ENCODE measurements around the gene TRAF7. TPM values are rescaled to one million over a fixed set of nuclear protein-coding genes. Genes with fewer than 3 reads are reported as not detected.
A peak's percentile ranks its signal among the peaks of the same experiment; 100 is the strongest.

TRAF7 gene
- total and polyA plus RNA-seq, 9 donors: 13.3 to 68.0 (median 45.5) TPM

DNA sequence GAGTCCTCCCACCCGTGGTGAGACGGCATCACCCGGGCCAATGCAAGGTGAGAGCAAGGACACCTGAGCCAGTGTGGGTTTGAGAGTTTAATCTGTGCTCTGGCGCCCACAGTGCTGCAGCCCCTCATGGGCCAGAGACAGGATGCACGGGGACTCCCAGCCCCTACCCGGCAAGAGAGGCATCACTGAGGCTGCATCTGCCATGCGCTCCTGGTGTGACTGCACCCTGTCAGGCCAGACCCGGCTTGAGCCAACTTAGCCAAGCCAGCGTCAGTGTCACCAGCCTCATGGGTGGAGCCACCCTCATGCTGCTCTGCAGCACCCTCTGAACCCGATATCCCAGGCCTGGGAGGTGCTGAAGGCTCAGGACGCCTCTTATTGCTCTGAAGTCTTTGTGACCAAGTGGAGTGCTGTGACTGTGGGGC lies 56.4 kb downstream of the TRAF7 start:
- TF ChIP-seq, protein P1, sequence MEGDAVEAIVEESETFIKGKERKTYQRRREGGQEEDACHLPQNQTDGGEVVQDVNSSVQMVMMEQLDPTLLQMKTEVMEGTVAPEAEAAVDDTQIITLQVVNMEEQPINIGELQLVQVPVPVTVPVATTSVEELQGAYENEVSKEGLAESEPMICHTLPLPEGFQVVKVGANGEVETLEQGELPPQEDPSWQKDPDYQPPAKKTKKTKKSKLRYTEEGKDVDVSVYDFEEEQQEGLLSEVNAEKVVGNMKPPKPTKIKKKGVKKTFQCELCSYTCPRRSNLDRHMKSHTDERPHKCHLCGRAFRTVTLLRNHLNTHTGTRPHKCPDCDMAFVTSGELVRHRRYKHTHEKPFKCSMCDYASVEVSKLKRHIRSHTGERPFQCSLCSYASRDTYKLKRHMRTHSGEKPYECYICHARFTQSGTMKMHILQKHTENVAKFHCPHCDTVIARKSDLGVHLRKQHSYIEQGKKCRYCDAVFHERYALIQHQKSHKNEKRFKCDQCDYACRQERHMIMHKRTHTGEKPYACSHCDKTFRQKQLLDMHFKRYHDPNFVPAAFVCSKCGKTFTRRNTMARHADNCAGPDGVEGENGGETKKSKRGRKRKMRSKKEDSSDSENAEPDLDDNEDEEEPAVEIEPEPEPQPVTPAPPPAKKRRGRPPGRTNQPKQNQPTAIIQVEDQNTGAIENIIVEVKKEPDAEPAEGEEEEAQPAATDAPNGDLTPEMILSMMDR (IDR thresholded peaks at IDR 0.05): no peak
- TF ChIP-seq POLR2A (IDR thresholded peaks at IDR 0.05): no peak
- no peak for TF ChIP-seq EP300 (IDR thresholded peaks at IDR 0.05)
- Histone ChIP-seq H3K4me1 (ENCODE audit: insufficient read depth) (peaks cover 8% of the 10 kb centered on the region), H3K27me3 (no peaks in the 10 kb centered on the region), H3K4me3 (no peak overlapping the region), H3K9me3 (no peaks in the 10 kb centered on the region), H3K27ac (no peak overlapping the region), H3K36me3 (no peaks in the 10 kb centered on the region)
- WGBS, 3 donors: 72 to 82% (median 73%) methylated on average over 9 to 11 of the region's 11 CpGs
- intact Hi-C loops (cut with DNase I): no loop called here
- no peak for DNase-seq

DNA sequence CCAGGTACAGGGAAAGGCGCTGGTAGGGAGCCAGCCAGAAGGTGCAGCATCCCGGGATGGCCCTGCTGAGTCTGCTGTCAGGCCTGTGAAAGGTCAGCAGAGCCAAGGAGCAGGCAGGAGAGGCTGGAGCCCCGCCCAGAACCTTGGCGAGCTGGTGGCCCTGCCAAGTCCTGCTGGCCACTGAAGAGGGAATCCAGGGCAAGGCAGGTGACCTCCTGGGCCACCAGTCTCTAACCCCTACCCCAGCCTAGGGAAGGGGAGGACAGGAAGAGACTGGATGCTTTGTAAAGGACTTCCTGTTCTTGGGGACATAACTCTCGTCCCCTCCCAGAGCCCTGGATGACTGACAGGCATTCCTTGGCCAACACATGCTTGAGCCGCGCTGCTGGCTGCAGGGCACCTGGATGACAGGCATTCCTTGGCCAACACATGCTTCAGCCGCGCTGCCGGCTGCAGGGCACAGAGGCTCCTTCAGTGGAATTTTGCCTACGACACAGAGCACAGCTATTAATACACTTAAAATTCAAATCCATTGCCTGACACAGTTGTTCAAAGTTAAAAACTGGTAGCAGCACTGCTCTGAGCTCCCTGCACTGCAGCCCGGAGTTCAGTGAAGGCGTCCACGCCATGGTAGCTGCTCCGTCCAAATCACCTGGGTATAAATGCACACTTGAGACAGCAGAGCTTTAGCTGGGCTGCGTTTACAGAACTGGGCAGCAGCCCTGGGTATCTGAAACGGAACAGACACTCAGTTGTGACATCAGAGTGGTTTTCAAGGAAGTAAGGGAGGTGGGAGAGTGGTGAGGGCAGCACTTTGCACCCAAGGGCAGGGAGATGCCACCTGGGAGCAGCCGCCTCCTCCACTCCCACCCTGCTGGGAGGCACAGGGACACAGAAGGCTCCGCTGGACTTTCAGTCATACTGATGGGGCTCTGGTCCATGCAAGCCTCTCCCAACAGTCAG lies 57.1 kb downstream of the TRAF7 start:
- intact Hi-C loops (cut with DNase I): no loop called here
- WGBS, 3 donors: 61 to 70% (median 64%) methylated on average over 19 of the region's 19 CpGs
- TF ChIP-seq EP300 (IDR thresholded peaks at IDR 0.05) (no peak), POLR2A (IDR thresholded peaks at IDR 0.05) (no peak)
- TF ChIP-seq, protein P1 (IDR thresholded peaks at IDR 0.05): no peak
- Histone ChIP-seq H3K4me3 (no peak overlapping the region), H3K36me3 (no peaks in the 10 kb centered on the region), H3K4me1 (ENCODE audit: insufficient read depth) (peaks cover 8% of the 10 kb centered on the region), H3K27ac (no peak overlapping the region), H3K27me3 (no peaks in the 10 kb centered on the region), H3K9me3 (no peaks in the 10 kb centered on the region)
- DNase-seq: no peak

DNA sequence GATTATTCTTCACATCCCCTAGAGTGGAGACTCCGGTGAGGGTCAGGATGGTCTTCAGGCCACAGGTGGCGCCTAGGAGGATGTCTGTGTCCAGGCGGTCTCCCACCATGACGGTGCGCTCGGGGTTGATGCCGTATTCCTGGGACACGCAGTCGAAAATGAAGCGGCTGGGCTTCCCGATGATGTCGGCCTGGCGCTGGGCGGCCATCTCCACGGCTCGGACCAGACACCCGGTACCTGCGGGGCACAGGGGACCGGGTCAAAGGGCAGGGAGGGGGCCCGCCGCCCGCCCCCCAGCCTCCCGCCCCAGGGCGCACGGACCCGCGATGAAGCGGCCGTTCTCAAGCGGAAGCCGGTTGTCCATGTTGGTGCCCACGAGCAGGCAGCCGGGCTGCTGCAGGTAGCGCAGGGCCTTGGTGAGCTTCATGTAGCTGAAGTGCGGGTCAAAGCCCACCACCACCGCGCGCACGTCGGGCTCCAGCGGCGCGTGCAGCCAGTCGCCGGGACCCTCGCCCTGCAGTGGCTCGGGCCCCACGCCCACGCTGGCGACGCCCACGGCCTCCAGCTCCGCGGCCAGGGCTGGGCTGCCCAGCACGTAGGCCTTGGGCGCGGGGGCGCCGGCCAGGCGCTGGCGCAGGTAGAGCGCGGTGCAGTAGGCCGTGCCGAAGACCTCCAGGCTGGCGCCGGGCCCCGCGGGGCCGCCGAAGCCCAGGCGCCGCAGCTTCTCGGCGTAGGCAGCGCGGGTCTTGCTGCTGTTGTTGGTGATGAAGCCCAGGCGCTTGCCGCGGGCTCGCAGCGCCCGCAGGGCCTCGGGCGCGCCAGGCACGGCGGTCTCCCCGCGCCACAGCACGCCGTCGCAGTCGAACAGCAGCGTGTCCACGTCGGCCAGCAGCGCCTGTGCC lies 58.5 kb downstream of the TRAF7 start:
- intact Hi-C loops (cut with DNase I): no loop called here
- WGBS, 3 donors: 0 to 1% (median 1%) methylated on average over 55 to 98 of the region's 98 CpGs
- TF ChIP-seq EP300 (IDR thresholded peaks at IDR 0.05): no peak
- TF ChIP-seq, protein P1 (IDR thresholded peaks at IDR 0.05): no peak
- TF ChIP-seq POLR2A (IDR thresholded peaks at IDR 0.05): no peak
- Histone ChIP-seq H3K9me3 (no peaks in the 10 kb centered on the region), H3K36me3 (no peaks in the 10 kb centered on the region), H3K4me1 (ENCODE audit: insufficient read depth) (peaks cover 8% of the 10 kb centered on the region), H3K27me3 (no peaks in the 10 kb centered on the region), H3K4me3 (peak overlapping the region; percentile 68), H3K27ac (peak overlapping the region in 1 of 2 donors; percentile 39)
- peak in 3 of 5 donors; percentile 35 to 58 (median 50) for DNase-seq

DNA sequence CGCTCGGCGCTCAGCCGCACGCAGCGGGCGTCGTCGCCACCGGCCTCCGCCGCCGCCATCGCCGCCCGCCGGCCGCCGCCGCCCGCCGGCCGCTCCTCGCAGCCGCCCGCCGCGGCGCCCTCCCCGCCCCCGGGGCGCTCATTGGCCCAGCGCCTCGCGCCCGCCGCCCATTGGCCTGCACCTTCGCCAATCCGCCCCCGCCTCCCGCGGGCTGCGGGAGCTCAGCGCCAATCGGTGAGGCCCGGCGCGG lies 59.1 kb downstream of the TRAF7 start, which contains the start of gene PGP:
Gene PGP (minus strand): TSS at position 122 of the 250 bp plus-strand sequence. CDS start 63 bp downstream, at position 59.
- 0% methylated on average over 6 to 48 of the region's 48 CpGs for WGBS, 3 donors
- no peaks in the 10 kb centered on the region for H3K27me3 ChIP-seq
- H3K27ac ChIP-seq: peak within 1 kb of the TSS; percentile 39 to 83
- H3K4me1 ChIP-seq (ENCODE audit: insufficient read depth): peaks cover 8% of the 10 kb centered on the region
- peak within 1 kb of the TSS; percentile 68 for H3K4me3 ChIP-seq
- H3K36me3 ChIP-seq: no peaks in the 10 kb centered on the region
- H3K9me3 ChIP-seq: no peaks in the 10 kb centered on the region
- TF ChIP-seq POLR2A (IDR thresholded peaks at IDR 0.05) (no peak), EP300 (IDR thresholded peaks at IDR 0.05) (no peak)
- TF ChIP-seq, protein P1 (IDR thresholded peaks at IDR 0.05): no peak
- no peak for DNase-seq
- intact Hi-C loops (cut with DNase I): no loop called here

All from ovary (tissue), 9 donors.